ENCODE measurements around the gene LAMP5.

- TF ChIP-seq CTCF (IDR thresholded peaks at IDR 0.05), result no peak
- no peak for TF ChIP-seq POLR2AphosphoS5 (IDR thresholded peaks at IDR 0.05)
- no peak for TF ChIP-seq POLR2A (IDR thresholded peaks at IDR 0.05)
Measured at GRCh38 chr20:9515214-9515585, 810 bp downstream of the LAMP5 start.

Measured in prostate gland (tissue), 2 donors.